ENCODE measurements around the gene CAMTA1.

- no peak for TF ChIP-seq CTCF (IDR thresholded peaks at IDR 0.05)
- TF ChIP-seq POLR2AphosphoS5 (IDR thresholded peaks at IDR 0.05), result no peak
- TF ChIP-seq EP300 (IDR thresholded peaks at IDR 0.05), result no peak
- no peak for TF ChIP-seq POLR2A (IDR thresholded peaks at IDR 0.05)
Observed at GRCh38 chr1:7409278-7409677, 624.0 kb downstream of the CAMTA1 start.
